SJSA1 (cell line): Measurements from ENCODE around the gene HSPB1. TPM values are rescaled to one million over a fixed set of nuclear protein-coding genes. Genes with fewer than 3 reads are reported as not detected.
"Not testable (repeated sequence)": the region's sequence is repeated elsewhere in the genome, so short reads cannot be mapped to it uniquely, and the experiment has no call there.

Source experiments
- DNase-seq, 2 experiments: peaks; one replicate each; pipeline ENCODE4 v3.0.0-alpha.2; 2015 to 2020; ENCODE audit warnings: low spot score in 2 of 2, low read depth in 1 of 2
- H3K27ac ChIP-seq: fragments of 250-450 bp; sonication (Bioruptor Pico); 2 replicates; pipeline ENCODE4 v1.5.1; 2020; ENCODE audit warnings: mild to moderate bottlenecking, moderate library complexity
- H3K27me3 ChIP-seq: fragments of 250-450 bp; sonication (Bioruptor Pico); replicated peaks from 2 replicates; pipeline ENCODE4 v1.5.1; 2020; ENCODE audit warnings: mild to moderate bottlenecking, moderate library complexity
- H3K36me3 ChIP-seq: fragments of 250-450 bp; sonication (Bioruptor Pico); 2 replicates; pipeline ENCODE4 v1.5.1; 2020; ENCODE audit warnings: mild to moderate bottlenecking
- H3K4me1 ChIP-seq: fragments of 250-450 bp; sonication (Bioruptor Pico); replicated peaks from 2 replicates; pipeline ENCODE4 v1.6.1; 2021; ENCODE audit warnings: mild to moderate bottlenecking
- H3K4me3 ChIP-seq: fragments of 250-450 bp; sonication (Bioruptor Pico); 2 replicates; pipeline ENCODE4 v1.5.1; 2020; ENCODE audit warnings: mild to moderate bottlenecking
- H3K9me3 ChIP-seq: fragments of 250-450 bp; sonication (Bioruptor Pico); replicated peaks from 2 replicates; pipeline ENCODE4 v1.5.1; 2020; ENCODE audit warnings: mild to moderate bottlenecking
- total RNA-seq: library from RNA; depleted of rRNA; stranded (reverse); fragments of >200 nt; shearing (Covaris generic); gene quantifications from 2 replicates; pipeline ENCODE4 v1.2.3, GENCODE V29; 2014

The HSPB1 gene
- total RNA-seq, 1 experiment from 2014 or later: 119 TPM

DNA sequence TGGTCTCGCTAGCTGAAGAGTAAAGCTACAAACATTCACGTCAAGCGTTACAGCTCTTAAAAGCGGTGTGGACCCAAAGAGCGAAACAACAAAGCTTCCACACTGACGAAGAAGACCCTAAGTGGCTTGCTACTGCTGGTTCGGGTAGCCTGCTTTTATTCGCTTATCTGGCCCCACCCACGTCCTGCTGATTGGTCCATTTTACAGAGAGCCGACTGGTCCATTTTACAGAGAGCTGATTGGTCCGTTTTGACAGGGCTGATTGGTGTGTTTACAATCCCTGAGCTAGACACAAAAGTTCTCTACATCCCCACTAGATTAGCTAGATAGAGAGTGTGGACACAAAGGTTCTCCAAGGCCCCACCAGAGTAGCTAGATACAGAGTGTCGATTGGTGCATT lies 6.4 kb downstream of the HSPB1 start:
- not testable (repeated sequence) for H3K4me1 ChIP-seq, H3K4me3 ChIP-seq, H3K9me3 ChIP-seq, H3K27me3 ChIP-seq, H3K27ac ChIP-seq, DNase-seq
- peaks cover 13% of the 10 kb centered on the region for H3K36me3 ChIP-seq

DNA sequence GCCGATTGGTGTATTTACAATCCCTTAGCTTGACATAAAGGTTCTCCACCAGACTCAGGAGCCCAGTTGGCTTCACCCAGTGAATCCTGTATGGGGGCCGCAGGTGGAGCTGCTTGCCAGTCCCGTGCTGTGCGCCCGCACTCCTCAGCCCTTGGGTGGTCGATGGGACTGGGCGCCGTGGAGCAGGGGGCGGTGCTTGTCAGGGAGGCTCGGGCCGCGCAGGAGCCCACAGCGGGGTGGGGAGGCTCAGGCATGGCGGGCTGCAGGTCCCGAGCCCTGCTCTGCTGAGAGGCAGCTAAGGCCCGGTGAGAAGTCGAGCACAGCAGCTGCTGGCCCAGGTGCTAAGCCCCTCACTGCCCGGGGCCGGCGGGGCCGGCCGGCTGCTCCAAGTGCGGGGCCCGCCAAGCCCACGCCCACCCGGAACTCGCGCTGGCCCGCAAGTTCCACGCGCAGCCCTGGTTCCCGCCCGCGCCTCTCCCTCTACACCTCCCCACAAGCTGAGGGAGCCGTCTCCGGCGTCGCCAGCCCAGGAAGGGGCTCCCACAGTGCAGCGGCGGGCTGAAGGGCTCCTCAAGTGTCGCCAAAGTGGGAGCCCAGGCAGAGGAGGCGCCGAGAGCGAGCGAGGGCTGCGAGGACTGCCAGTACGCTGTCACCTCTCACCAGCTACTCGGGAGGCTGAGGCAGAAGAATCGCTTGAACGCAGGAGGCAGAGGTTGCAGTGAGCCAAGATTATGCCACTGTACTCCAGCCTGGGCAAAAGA lies 7.0 kb downstream of the HSPB1 start:
- not testable (repeated sequence) for H3K27ac ChIP-seq, H3K4me3 ChIP-seq, DNase-seq, H3K27me3 ChIP-seq, H3K9me3 ChIP-seq, H3K36me3 ChIP-seq
- peaks cover 11% of the 10 kb centered on the region; the same call in 1 of the 2 replicates for H3K4me1 ChIP-seq

DNA sequence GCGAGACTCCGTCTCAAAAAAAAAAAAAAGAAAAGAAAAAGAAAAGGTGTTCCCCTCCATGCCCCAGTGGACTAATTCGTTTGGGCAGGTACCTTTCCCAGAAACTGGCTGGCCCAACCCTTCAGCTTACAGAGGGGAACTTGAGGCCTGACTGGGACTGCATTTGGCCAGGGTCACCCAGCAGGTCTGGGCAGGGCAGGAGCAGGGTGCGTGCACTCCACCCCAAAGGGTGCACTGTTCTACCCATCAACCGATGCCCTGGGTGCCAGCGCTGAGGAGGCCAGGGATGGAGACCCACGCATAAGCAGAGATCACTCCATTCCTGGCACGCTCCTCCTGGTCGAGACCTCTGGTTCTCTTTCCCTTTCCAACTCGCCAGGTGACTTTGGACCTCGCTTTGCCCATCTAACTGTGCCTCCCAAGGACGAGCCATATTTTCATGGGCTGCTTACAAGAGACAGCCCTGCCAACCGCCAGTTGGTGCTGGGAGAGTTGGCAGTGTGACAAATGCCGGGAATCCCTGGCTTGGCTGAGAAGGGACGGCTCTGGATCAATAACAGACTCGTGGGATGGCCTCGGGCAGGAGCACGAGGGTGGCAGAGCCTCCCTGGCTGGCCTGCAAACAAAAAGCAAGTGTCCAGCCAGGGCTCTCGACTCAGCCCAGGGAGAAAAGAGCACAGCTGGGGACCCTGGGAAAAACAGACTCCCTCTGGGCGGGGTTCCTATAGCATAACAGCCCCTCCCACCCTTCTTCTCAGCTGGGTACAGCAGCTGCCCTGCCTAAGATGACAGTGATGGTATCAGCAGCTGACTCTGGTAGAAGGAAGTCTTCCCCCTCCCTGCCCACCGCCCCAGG lies 7.9 kb downstream of the HSPB1 start:
- no peak overlapping the region for H3K27ac ChIP-seq
- peaks cover 11% of the 10 kb centered on the region; the same call in 1 of the 2 replicates for H3K4me1 ChIP-seq
- no peak for DNase-seq
- H3K9me3 ChIP-seq: no peaks in the 10 kb centered on the region
- H3K4me3 ChIP-seq: no peak overlapping the region
- no peaks in the 10 kb centered on the region for H3K36me3 ChIP-seq
- no peaks in the 10 kb centered on the region for H3K27me3 ChIP-seq

GRCh38 chr7:76311838-76312237 lies 9.4 kb downstream of the HSPB1 start:
- DNase-seq, H3K27ac ChIP-seq, H3K9me3 ChIP-seq, H3K36me3 ChIP-seq, H3K27me3 ChIP-seq, H3K4me1 ChIP-seq, H3K4me3 ChIP-seq: not testable (repeated sequence)

DNA sequence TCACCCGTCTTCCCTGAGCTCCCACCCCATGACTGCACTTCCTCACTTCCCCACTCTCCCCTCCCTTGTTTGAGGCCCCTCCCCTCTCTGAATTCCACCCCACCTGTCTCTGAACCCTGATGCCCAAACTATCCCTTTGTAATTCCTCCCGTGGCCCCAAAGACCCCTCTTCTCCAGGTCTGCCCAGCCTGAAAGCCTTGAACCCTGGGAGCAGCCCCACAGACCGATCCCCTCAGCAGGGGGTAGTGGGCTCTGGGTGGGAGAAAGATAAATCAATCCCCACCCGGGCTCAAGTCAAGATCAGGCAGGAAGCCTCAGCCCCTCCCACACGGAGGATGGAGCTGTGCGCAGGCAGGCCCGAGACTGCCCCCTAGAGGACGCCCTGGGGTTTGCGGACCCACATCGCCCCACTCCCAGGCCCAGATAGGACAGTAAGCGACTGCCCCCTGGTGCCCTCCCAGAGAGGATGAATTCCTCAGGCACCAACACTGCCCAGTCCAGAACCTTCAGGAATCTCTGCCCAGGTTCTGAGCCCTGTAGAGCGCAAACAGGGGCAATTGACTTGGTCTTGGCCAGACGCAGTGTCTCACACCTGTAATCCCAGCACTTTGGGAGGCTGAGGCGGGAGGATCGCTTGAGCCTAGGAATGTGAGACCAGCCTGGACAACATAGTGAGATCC lies 11.7 kb downstream of the HSPB1 start:
- peak; percentile 92 to 96 for DNase-seq
- H3K27ac ChIP-seq: no peak overlapping the region
- peaks cover 17% of the 10 kb centered on the region for H3K4me1 ChIP-seq
- no peaks in the 10 kb centered on the region for H3K9me3 ChIP-seq
- H3K27me3 ChIP-seq: no peaks in the 10 kb centered on the region
- no peaks in the 10 kb centered on the region for H3K36me3 ChIP-seq
- H3K4me3 ChIP-seq: no peak overlapping the region

DNA sequence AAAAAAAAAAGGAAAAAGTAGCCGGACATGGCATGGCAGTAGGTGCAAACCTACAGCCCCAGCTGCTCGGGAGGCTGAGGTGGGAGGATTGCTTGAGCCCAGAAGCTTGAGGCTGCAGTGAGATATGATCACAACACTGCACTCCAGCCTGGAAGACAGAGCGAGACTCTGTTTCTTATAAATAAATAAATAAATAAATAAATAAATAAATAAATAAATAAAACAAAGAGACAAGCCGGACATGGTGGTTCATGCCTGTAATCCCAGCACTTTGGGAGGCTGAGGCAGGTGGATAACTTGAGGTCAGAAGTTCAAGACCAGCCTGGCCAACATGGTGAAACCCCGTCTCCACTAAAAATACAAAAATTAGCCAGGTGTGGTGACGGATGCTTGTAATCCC lies 12.3 kb downstream of the HSPB1 start:
- H3K27me3 ChIP-seq, H3K36me3 ChIP-seq, H3K27ac ChIP-seq, DNase-seq, H3K9me3 ChIP-seq, H3K4me3 ChIP-seq: not testable (repeated sequence)
- H3K4me1 ChIP-seq: peaks cover 20% of the 10 kb centered on the region

GRCh38 chr7:76315364-76315763 lies 12.9 kb downstream of the HSPB1 start:
- Histone ChIP-seq H3K9me3 (no peaks in the 10 kb centered on the region), H3K36me3 (no peaks in the 10 kb centered on the region), H3K27ac (no peak overlapping the region), H3K4me1 (peaks cover 20% of the 10 kb centered on the region), H3K4me3 (no peak overlapping the region), H3K27me3 (no peaks in the 10 kb centered on the region)
- no peak for DNase-seq

DNA sequence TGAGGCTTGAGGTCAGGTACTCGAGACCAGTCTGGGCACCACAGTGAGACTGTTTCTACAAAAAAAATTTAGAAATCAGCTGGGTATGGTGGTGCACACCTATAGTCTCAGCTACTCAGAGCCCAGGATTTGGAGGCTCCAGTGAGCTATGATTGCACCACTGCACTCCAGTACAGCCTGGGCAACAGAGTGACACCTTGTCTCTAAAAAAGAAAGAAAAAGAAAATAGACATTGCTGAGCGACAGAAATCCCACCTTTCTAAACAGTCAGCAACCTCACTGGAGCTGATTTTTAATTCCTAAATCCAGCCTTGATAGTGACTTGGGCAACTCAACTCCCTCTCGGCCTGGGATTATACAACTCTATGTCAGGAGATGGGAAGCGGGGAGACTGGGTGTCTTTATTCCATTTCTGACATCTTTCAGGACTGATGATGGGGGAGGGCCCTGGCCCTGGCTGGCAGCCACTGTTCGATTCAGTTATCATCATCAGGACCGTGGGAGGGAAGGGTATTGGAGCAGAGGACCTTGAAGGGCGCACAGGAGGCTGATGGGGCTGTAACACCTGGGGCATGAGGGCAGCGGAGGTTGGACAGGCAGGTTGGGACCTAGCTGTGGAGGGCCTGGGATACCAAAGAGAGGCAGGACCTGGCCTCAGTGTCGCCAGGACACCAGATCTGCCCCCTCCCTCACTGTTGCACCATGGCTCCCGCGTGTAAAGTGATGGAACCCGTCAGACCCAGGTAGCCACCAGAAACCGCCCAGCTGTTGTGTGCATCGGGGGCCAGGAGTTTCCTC lies 14.7 kb downstream of the HSPB1 start:
- peak overlapping the region; percentile 27; the same call in 1 of the 2 replicates for H3K27ac ChIP-seq

DNA sequence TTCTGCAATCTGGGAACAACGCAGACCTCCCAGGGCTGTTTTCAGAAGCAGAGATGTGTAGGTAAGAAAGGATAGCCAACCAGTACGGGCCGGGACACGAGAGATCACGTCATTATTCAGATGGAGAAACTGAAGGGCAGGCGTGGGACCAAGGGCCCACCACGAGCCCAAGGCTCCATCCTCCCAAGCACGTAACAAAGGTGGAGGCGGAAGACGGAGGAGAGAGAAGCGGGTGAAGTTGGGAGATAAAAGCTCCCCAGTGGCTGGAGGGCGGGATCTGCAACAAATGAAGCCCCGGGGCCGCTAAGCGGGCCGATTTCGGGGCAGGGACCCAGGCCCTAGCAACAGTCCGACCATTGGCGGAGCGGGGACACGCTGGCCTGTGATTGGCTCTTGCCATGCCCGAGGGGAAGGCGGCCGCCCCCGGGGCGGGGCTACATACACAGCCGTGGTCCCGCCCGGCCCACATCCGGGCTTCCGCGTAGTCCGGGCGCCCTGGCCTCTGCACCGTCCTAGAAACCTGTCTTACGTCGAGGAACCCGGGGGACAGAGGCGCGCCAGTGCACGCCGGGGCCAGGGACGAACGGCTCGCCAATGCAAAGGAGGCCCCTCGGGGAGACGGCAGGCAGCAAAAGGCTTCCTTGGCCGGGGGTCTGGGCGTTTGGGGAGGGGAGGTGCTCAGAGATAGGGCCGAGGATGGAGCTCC lies 15.5 kb downstream of the HSPB1 start:
- peaks cover 20% of the 10 kb centered on the region for H3K4me1 ChIP-seq

More for the DNA sequence above, 14.7 kb downstream of the HSPB1 start:
- H3K4me1 ChIP-seq: peaks cover 20% of the 10 kb centered on the region
- H3K27me3 ChIP-seq: no peaks in the 10 kb centered on the region
- H3K36me3 ChIP-seq: peaks cover 5% of the 10 kb centered on the region; the same call in 1 of the 2 replicates
- no peaks in the 10 kb centered on the region for H3K9me3 ChIP-seq
- DNase-seq: no peak
- peak overlapping the region; percentile 49 for H3K4me3 ChIP-seq

GRCh38 chr7:76318488-76319353 lies 16.2 kb downstream of the HSPB1 start:
- Histone ChIP-seq H3K4me3 (peak overlapping the region; percentile 49), H3K4me1 (peaks cover 20% of the 10 kb centered on the region), H3K9me3 (no peaks in the 10 kb centered on the region), H3K27ac (peak overlapping the region; percentile 26), H3K36me3 (peaks cover 18% of the 10 kb centered on the region), H3K27me3 (no peaks in the 10 kb centered on the region)
- DNase-seq: peak; percentile 66 to 71

More for the DNA sequence above, 15.5 kb downstream of the HSPB1 start:
- H3K27me3 ChIP-seq: no peaks in the 10 kb centered on the region
- peak overlapping the region; percentile 49 for H3K4me3 ChIP-seq
- peaks cover 10% of the 10 kb centered on the region for H3K36me3 ChIP-seq
- H3K27ac ChIP-seq: peak overlapping the region; percentile 27
- DNase-seq: peak; percentile 94 to 97
- H3K9me3 ChIP-seq: no peaks in the 10 kb centered on the region

- Histone ChIP-seq H3K9me3 (no peaks in the 10 kb centered on the region), H3K4me3 (no peak overlapping the region), H3K27ac (no peak overlapping the region), H3K27me3 (no peaks in the 10 kb centered on the region), H3K4me1 (peaks cover 18% of the 10 kb centered on the region), H3K36me3 (peaks cover 71% of the 10 kb centered on the region)
- no peak for DNase-seq
Observed at GRCh38 chr7:76325092-76325491, 22.6 kb downstream of the HSPB1 start.

DNA sequence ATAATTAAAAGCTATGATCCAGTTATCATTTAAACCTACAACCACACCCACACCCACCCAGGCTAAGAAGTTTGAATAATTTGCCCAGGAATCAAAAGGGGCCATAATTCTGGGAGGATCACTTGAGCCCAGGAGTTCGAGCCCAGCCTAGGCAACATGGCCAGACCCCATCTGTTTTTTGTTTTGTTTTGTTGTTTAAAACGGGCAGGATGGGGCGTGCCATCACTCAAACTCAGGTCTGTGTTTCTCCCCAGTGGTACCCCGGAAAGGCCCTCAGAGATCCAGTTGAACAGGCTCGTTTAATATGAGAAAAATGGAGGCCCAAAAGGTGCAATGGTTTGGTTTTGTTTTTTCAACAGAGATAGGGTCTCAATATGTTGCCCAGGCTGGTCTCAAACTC lies 23.3 kb downstream of the HSPB1 start:
- Histone ChIP-seq H3K36me3 (peaks cover 78% of the 10 kb centered on the region), H3K4me1 (peaks cover 18% of the 10 kb centered on the region), H3K27me3 (no peaks in the 10 kb centered on the region), H3K4me3 (no peak overlapping the region), H3K9me3 (no peaks in the 10 kb centered on the region), H3K27ac (no peak overlapping the region)
- DNase-seq: no peak
